Measurements from ENCODE around the gene PRR11.
"Not testable (repeated sequence)": the region's sequence is repeated elsewhere in the genome, so short reads cannot be mapped to it uniquely, and the experiment has no call there.

PRR11 gene

GRCh38 chr17:59220328-59221158 is 65.0 kb downstream of the PRR11 start, which contains the start of gene GDPD1:
Gene GDPD1 (plus strand): TSS chr17:59220511. CDS start chr17:59220610, 99 bp downstream.
- H3K27ac ChIP-seq (ENCODE audit: low read length) = peak within 1 kb of the TSS; percentile 70
- no peaks in the 10 kb centered on the region for H4K20me1 ChIP-seq (ENCODE audit: insufficient read depth, low read length)
- peaks cover 5% of the 10 kb centered on the region; the same call in 1 of the 2 replicates for H3K4me1 ChIP-seq (ENCODE audit: low read length)
- H3K4me3 ChIP-seq (ENCODE audit: low read length) = peak within 1 kb of the TSS; percentile 88
- H3K36me3 ChIP-seq (replicated peaks; ENCODE audit: insufficient read depth, low read length) = no peaks in the 10 kb centered on the region
- H3K79me2 ChIP-seq (ENCODE audit: low read length) = no peaks in the 10 kb centered on the region
- peak within 1 kb of the TSS; percentile 84 for H3K4me2 ChIP-seq (ENCODE audit: low read depth, low read length)
- TF ChIP-seq CTCF (IDR thresholded peaks at IDR 0.05; ENCODE audit: low read length) (peak; percentile 79), EZH2 (optimal IDR thresholded peaks at IDR 0.05; ENCODE audit: low read depth, low read length) (no peak)
- H3K27me3 ChIP-seq (replicated peaks; ENCODE audit: insufficient read depth, low read length) = no peaks in the 10 kb centered on the region
- H3K9me3 ChIP-seq (replicated peaks; ENCODE audit: insufficient read depth, low read length) = no peaks in the 10 kb centered on the region
- no peaks in the 10 kb centered on the region for H3K9me2 ChIP-seq (replicated peaks; ENCODE audit: insufficient read depth, low read length)
- peaks cover 8% of the 10 kb centered on the region; the same call in 1 of the 2 replicates for H3F3A ChIP-seq (ENCODE audit: insufficient read depth, low read length)
- peak within 1 kb of the TSS; percentile 82 for H3K9ac ChIP-seq (ENCODE audit: low read length)
- peak; percentile 98 for DNase-seq
- H2AFZ ChIP-seq (ENCODE audit: low read length) = peak within 1 kb of the TSS; percentile 100

GRCh38 chr17:59221159-59221847 is 65.8 kb downstream of the PRR11 start:
- Histone ChIP-seq H3K4me3 (ENCODE audit: low read length) (peak overlapping the region; percentile 88), H3F3A (ENCODE audit: insufficient read depth, low read length) (peaks cover 8% of the 10 kb centered on the region; the same call in 1 of the 2 replicates), H3K27me3 (replicated peaks; ENCODE audit: insufficient read depth, low read length) (no peaks in the 10 kb centered on the region), H3K4me1 (ENCODE audit: low read length) (peaks cover 5% of the 10 kb centered on the region; the same call in 1 of the 2 replicates), H4K20me1 (ENCODE audit: insufficient read depth, low read length) (no peaks in the 10 kb centered on the region), H3K9me2 (replicated peaks; ENCODE audit: insufficient read depth, low read length) (no peaks in the 10 kb centered on the region), H3K9me3 (replicated peaks; ENCODE audit: insufficient read depth, low read length) (no peaks in the 10 kb centered on the region), H3K36me3 (replicated peaks; ENCODE audit: insufficient read depth, low read length) (no peaks in the 10 kb centered on the region), H3K4me2 (ENCODE audit: low read depth, low read length) (peak overlapping the region; percentile 84), H3K79me2 (ENCODE audit: low read length) (no peaks in the 10 kb centered on the region), H3K27ac (ENCODE audit: low read length) (peak overlapping the region; percentile 70; the same call in 1 of the 2 replicates), H3K9ac (ENCODE audit: low read length) (peak overlapping the region; percentile 82; the same call in 1 of the 2 replicates), H2AFZ (ENCODE audit: low read length) (peak overlapping the region; percentile 100)
- TF ChIP-seq CTCF (IDR thresholded peaks at IDR 0.05; ENCODE audit: low read length) (no peak), EZH2phosphoT487 (IDR thresholded peaks at IDR 0.05; ENCODE audit: low read length) (no peak), EZH2 (optimal IDR thresholded peaks at IDR 0.05; ENCODE audit: low read depth, low read length) (no peak)
- peak; percentile 6 for DNase-seq

- no peak overlapping the region for H3K27ac ChIP-seq (ENCODE audit: low read length)
- no peak overlapping the region for H3K9ac ChIP-seq (ENCODE audit: low read length)
- no peaks in the 10 kb centered on the region for H4K20me1 ChIP-seq (ENCODE audit: insufficient read depth, low read length)
- H3K36me3 ChIP-seq (replicated peaks; ENCODE audit: insufficient read depth, low read length) = no peaks in the 10 kb centered on the region
- no peaks in the 10 kb centered on the region for H3K79me2 ChIP-seq (ENCODE audit: low read length)
- no peak for DNase-seq
- H3K9me2 ChIP-seq (replicated peaks; ENCODE audit: insufficient read depth, low read length) = no peaks in the 10 kb centered on the region
- H2AFZ ChIP-seq (ENCODE audit: low read length) = no peak overlapping the region
- no peak overlapping the region for H3K4me3 ChIP-seq (ENCODE audit: low read length)
- no peaks in the 10 kb centered on the region for H3K27me3 ChIP-seq (replicated peaks; ENCODE audit: insufficient read depth, low read length)
- H3K9me3 ChIP-seq (replicated peaks; ENCODE audit: insufficient read depth, low read length) = no peaks in the 10 kb centered on the region
- H3F3A ChIP-seq (ENCODE audit: insufficient read depth, low read length) = peaks cover 8% of the 10 kb centered on the region; the same call in 1 of the 2 replicates
- H3K4me2 ChIP-seq (ENCODE audit: low read depth, low read length) = no peak overlapping the region
- TF ChIP-seq EZH2 (optimal IDR thresholded peaks at IDR 0.05; ENCODE audit: low read depth, low read length) (no peak), EZH2phosphoT487 (IDR thresholded peaks at IDR 0.05; ENCODE audit: low read length) (no peak), CTCF (IDR thresholded peaks at IDR 0.05; ENCODE audit: low read length) (no peak)
- peaks cover 5% of the 10 kb centered on the region; the same call in 1 of the 2 replicates for H3K4me1 ChIP-seq (ENCODE audit: low read length)
Observed at GRCh38 chr17:59223813-59224212, 68.3 kb downstream of the PRR11 start.

GRCh38 chr17:59228588-59228987 is 73.0 kb downstream of the PRR11 start:
- H4K20me1 ChIP-seq (ENCODE audit: insufficient read depth, low read length); H3K27me3 ChIP-seq (replicated peaks; ENCODE audit: insufficient read depth, low read length); H3F3A ChIP-seq (ENCODE audit: insufficient read depth, low read length); H3K4me1 ChIP-seq (ENCODE audit: low read length); H3K4me2 ChIP-seq (ENCODE audit: low read depth, low read length); H3K27ac ChIP-seq (ENCODE audit: low read length); H3K4me3 ChIP-seq (ENCODE audit: low read length); DNase-seq; H3K9ac ChIP-seq (ENCODE audit: low read length); H2AFZ ChIP-seq (ENCODE audit: low read length); H3K79me2 ChIP-seq (ENCODE audit: low read length); H3K36me3 ChIP-seq (replicated peaks; ENCODE audit: insufficient read depth, low read length); H3K9me3 ChIP-seq (replicated peaks; ENCODE audit: insufficient read depth, low read length); H3K9me2 ChIP-seq (replicated peaks; ENCODE audit: insufficient read depth, low read length): not testable (repeated sequence)
